Skeletal muscle tissue (tissue), 4 donors: ENCODE results near the gene TENM4. TPM values are rescaled to one million over a fixed set of nuclear protein-coding genes. Genes with fewer than 3 reads are reported as not detected.

Experiments
- H3K27ac ChIP-seq: one replicate; pipeline ENCODE4 v1.7.0; 2013; ENCODE audit warnings: mild to moderate bottlenecking, low read depth, low read length, inconsistent platforms
- H3K27me3 ChIP-seq, 3 donors: one replicate each; pipeline ENCODE4 v1.7.0; 2013; ENCODE audit warnings: low read length in 3 of 3; ENCODE audit not compliant: control insufficient read depth in 3 of 3, insufficient read depth in 3 of 3
- H3K36me3 ChIP-seq, 3 donors: one replicate each; pipeline ENCODE4 v1.7.0; 2013; ENCODE audit warnings: low read length in 3 of 3; ENCODE audit not compliant: control insufficient read depth in 3 of 3, insufficient read depth in 3 of 3
- H3K4me1 ChIP-seq, 3 donors: one replicate each; pipeline ENCODE4 v1.7.0; 2013; ENCODE audit warnings: low read length in 3 of 3, mild to moderate bottlenecking in 3 of 3; ENCODE audit not compliant: control insufficient read depth in 3 of 3, insufficient read depth in 3 of 3
- H3K4me3 ChIP-seq, 3 donors: one replicate each; pipeline ENCODE4 v1.7.0; 2013; ENCODE audit warnings: low read length in 3 of 3
- H3K9ac ChIP-seq, 3 donors: one replicate each; pipeline ENCODE4 v1.7.0; 2013; ENCODE audit warnings: low read length in 3 of 3, mild to moderate bottlenecking in 3 of 3, moderate library complexity in 2 of 3, low read depth in 1 of 3
- H3K9me3 ChIP-seq, 3 donors: one replicate each; pipeline ENCODE4 v1.7.0; 2013; ENCODE audit warnings: low read length in 3 of 3; ENCODE audit not compliant: control insufficient read depth in 3 of 3
- total RNA-seq: library from RNA; depleted of rRNA; stranded (reverse); fragments of >200 nt; gene quantifications from one replicate; pipeline ENCODE4 v1.2.3, GENCODE V29; 2014
- donor health status: Osteomylitis.

The TENM4 gene
- total RNA-seq, 1 donor from 2014 or later: 18.3 TPM

DNA sequence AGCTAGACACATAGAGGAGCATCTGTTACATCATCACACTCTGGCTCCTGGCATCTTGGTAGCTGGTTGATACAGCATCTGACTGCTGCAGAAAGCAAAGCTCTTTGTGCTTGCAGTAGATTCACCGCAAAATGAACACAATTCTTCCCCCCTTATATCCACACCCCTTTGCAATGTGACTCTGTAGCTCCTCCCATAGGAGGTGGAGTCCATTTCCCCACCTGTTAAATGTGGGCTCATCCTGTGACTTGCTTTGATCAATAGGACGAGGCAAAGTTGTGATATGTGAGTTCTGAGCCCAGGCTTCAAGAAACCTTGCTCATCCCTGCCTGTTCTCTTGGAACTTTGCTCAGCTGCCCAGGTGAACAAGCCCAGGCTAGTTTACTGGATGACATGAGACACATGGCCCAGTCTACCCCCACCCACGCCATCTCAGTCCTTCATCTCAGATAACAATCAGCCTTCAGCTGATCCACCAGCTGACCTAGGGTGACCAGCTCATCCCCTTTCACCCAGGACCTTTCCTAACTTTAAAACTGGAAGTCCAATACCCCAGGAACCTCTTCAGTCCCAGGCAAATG is 272.2 kb downstream of the TENM4 start:
- Histone ChIP-seq H3K4me1 (peaks cover 0 to 7% (median 7%) of the 10 kb centered on the region in 3 donors), H3K9me3 (no peaks in the 10 kb centered on the region), H3K4me3 (no peak overlapping the region), H3K27ac (no peak overlapping the region), H3K27me3 (peaks cover 0 to 6% (median 0%) of the 10 kb centered on the region in 3 donors), H3K36me3 (no peaks in the 10 kb centered on the region), H3K9ac (no peak overlapping the region)

DNA sequence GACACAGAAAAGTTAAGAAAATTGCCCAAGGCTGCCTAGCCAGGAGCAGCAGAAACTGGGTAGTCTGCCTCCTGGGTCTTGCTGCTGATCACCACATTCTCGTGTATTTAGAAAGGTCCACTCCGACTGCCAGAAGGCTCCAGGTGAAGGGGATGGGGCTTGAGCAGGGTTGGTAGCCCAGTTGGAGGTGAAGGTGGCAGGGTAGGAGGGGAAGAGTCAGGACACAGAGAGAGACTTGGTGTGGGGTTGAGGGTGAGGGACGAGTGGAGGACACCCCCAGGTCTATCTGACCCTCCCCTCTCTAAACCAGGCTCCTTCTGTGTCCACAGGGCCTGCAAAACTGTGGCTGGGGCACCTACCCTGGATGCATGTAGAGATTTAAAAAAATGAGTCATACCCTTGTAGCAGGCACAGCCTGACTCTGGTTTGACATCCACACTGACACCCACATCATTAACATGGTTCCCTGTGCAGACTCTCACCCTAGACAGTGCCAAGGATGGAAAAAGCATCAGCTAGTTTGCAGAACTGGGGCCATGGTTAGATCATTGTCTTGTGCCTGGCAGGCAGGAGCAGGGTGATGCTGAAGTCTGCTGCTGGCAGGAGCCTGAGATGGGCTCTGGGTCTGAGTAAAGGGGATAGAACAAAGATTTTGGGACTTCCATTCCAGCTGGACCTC is 273.2 kb downstream of the TENM4 start:
- Histone ChIP-seq H3K9me3 (no peaks in the 10 kb centered on the region), H3K4me1 (no peaks in the 10 kb centered on the region), H3K4me3 (no peak overlapping the region), H3K9ac (no peak overlapping the region), H3K36me3 (no peaks in the 10 kb centered on the region), H3K27ac (no peak overlapping the region), H3K27me3 (peaks cover 0 to 6% (median 0%) of the 10 kb centered on the region in 3 donors)

GRCh38 chr11:79165908-79166307 is 274.9 kb downstream of the TENM4 start:
- H3K27me3 ChIP-seq: peaks cover 0 to 6% (median 0%) of the 10 kb centered on the region in 3 donors
- no peak overlapping the region for H3K9ac ChIP-seq
- no peaks in the 10 kb centered on the region for H3K36me3 ChIP-seq
- H3K27ac ChIP-seq: no peak overlapping the region
- no peaks in the 10 kb centered on the region for H3K4me1 ChIP-seq
- H3K4me3 ChIP-seq: no peak overlapping the region
- no peaks in the 10 kb centered on the region for H3K9me3 ChIP-seq

DNA sequence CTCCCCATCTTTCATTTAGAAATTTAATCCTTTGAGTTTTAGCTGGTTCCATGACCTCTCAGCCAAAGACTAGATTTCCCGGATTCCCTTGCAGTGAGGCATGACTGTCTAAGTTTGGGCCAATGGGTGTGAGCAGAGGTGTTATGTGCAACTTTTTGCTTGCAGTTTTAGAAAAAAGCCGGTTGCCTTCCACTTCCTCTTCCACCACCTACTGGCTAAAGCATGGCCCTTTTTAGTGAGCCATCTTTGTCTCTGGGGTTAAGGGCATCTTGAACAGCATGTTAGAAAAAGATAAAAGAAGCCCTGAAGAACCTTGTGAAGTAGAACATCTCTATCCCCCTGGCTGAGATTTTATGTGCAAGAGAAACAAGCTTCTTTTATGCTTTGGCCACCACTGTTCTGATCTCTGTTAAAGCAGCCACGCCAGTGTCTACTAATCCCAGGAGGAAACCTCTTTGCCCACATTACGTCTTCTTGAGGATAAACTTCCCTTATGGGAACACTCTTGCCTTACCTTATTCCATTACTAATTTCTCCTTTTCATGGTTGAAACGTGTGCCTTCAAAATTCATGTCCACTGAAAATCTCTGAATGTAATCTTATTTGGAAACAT is 279.9 kb downstream of the TENM4 start:
- H3K4me1 ChIP-seq: no peaks in the 10 kb centered on the region
- H3K36me3 ChIP-seq: no peaks in the 10 kb centered on the region
- H3K4me3 ChIP-seq: no peak overlapping the region
- no peaks in the 10 kb centered on the region for H3K27me3 ChIP-seq
- H3K9ac ChIP-seq: no peak overlapping the region
- no peaks in the 10 kb centered on the region for H3K9me3 ChIP-seq
- H3K27ac ChIP-seq: no peak overlapping the region

- H3K4me1 ChIP-seq: no peaks in the 10 kb centered on the region
These were observed 281.0 kb downstream of the TENM4 start for GRCh38 chr11:79159657-79160450.

GRCh38 chr11:79157738-79158137 is 283.1 kb downstream of the TENM4 start:
- Histone ChIP-seq H3K4me1 (no peaks in the 10 kb centered on the region), H3K4me3 (no peak overlapping the region), H3K9ac (no peak overlapping the region), H3K9me3 (no peaks in the 10 kb centered on the region), H3K36me3 (no peaks in the 10 kb centered on the region), H3K27me3 (no peaks in the 10 kb centered on the region), H3K27ac (no peak overlapping the region)

More at GRCh38 chr11:79159657-79160450, 281.0 kb downstream of the TENM4 start:
- no peaks in the 10 kb centered on the region for H3K9me3 ChIP-seq
- no peaks in the 10 kb centered on the region for H3K27me3 ChIP-seq
- no peak overlapping the region for H3K27ac ChIP-seq
- no peak overlapping the region for H3K4me3 ChIP-seq
- H3K9ac ChIP-seq: no peak overlapping the region
- H3K36me3 ChIP-seq: no peaks in the 10 kb centered on the region

GRCh38 chr11:79156031-79156430 is 284.8 kb downstream of the TENM4 start:
- H3K4me3 ChIP-seq: no peak overlapping the region
- H3K9ac ChIP-seq: no peak overlapping the region
- H3K36me3 ChIP-seq: no peaks in the 10 kb centered on the region
- H3K27ac ChIP-seq: no peak overlapping the region
- no peaks in the 10 kb centered on the region for H3K9me3 ChIP-seq
- no peaks in the 10 kb centered on the region for H3K4me1 ChIP-seq
- H3K27me3 ChIP-seq: no peaks in the 10 kb centered on the region

GRCh38 chr11:79155237-79155636 is 285.6 kb downstream of the TENM4 start:
- H3K4me1 ChIP-seq: no peaks in the 10 kb centered on the region
- H3K9ac ChIP-seq: no peak overlapping the region
- H3K36me3 ChIP-seq: no peaks in the 10 kb centered on the region
- H3K4me3 ChIP-seq: no peak overlapping the region
- no peak overlapping the region for H3K27ac ChIP-seq
- H3K27me3 ChIP-seq: no peaks in the 10 kb centered on the region
- no peaks in the 10 kb centered on the region for H3K9me3 ChIP-seq

DNA sequence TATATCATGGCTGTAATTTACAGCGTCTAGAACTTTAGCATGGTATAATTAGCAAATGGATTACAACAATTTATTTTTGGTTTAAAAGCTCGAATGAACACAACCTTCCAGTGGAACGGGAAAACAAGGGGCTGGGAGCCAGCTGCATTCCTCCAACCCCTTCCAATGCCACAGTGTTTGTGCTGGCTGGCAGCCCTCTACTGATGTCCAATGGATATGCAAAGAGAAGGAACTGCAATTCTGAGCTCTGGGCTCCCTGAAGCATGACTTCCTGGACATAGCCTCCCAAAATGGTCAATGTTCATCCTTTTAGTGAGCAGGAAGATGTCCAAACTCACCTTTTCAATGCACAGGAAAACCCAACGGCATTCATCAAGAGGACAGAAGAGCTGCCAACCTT is 288.3 kb downstream of the TENM4 start:
- Histone ChIP-seq H3K9me3 (no peaks in the 10 kb centered on the region), H3K27ac (no peak overlapping the region), H3K9ac (no peak overlapping the region), H3K4me3 (no peak overlapping the region), H3K4me1 (no peaks in the 10 kb centered on the region), H3K36me3 (no peaks in the 10 kb centered on the region), H3K27me3 (no peaks in the 10 kb centered on the region)

DNA sequence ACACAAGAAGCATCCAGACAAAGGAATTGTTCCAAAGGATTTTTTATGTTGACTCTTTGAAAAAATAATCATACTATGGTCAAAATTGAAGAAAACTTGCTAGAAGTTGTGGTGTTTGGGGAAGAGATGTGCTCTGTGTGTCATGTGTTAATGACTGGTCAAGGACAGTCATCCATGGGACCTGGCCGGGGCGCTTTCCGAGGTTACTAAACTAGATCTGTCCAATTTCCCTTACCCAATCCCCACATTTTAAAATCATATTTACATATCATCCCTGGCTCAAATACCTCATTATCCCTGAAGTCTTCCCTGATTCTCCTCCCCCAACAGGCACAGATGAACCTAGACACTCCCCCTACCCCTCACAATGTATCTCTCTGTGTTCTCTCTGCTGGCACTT is 289.4 kb downstream of the TENM4 start:
- no peaks in the 10 kb centered on the region for H3K4me1 ChIP-seq
- no peaks in the 10 kb centered on the region for H3K9me3 ChIP-seq
- H3K27me3 ChIP-seq: no peaks in the 10 kb centered on the region
- H3K9ac ChIP-seq: no peak overlapping the region
- H3K27ac ChIP-seq: no peak overlapping the region
- H3K4me3 ChIP-seq: no peak overlapping the region
- no peaks in the 10 kb centered on the region for H3K36me3 ChIP-seq
